DMS 273 treated with DMSO at 0.1 percent for 48 hours (cell line): ENCODE results near the gene GAB2.
A peak's percentile ranks its signal among the peaks of the same experiment; 100 is the strongest.
"Not testable (repeated sequence)": the region's sequence is repeated elsewhere in the genome, so short reads cannot be mapped to it uniquely, and the experiment has no call there.

ENCODE experiments used
- DNase-seq: peaks from one replicate; lab custom pipeline; 2025; lab: John Stamatoyannopoulos, UW

The GAB2 gene

DNA sequence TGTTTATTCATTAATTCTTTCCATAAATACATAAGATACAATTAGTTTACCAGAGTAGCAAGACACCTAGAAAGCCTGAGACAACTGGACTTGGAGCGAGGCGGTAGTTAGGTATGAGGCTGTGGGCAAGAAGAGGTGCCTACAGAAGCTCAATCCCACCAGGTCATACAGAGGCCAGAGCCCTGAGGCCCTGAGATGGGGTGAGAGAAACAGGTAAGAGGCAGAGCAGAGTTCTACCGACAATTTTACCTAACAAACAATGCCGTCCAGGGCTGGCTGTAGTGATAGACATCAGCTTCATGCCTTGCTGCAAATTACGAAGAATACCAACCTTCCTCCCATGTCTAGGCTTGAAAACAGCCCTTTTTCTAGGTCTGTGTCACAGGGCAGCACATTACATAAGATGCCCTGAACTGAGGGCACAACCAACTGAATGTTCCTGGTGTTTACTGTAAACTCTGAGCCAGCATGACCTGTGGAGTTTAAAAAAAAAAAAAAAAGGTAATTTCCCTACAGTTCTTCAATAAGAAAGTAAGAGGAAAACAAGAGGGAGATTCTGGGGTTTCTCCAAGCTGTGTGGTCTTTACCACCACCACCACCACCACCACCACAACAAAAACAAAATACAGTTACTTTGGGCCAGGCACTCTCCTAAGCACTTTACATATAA is 105.8 kb downstream of the GAB2 start:
- DNase-seq, result no peak

DNA sequence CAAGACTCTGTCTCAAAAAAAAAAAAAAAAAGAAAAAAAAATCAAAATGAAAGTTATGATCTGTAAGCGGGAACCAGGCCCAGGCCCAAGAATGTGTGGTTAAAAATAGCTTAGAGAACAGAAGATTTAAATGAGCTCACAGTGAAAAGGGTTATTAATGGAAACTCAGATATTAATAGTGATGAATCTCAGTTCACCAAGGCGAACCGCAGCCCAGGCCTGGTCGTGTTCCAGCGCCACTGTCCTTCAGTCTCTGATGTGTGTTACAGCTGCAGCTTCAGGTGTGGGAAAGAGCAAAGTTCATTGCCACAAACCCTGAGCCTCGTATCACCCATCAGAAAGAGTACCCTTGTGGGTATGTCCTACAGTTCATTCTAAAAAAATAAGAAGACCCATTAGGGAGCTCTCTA is 107.1 kb downstream of the GAB2 start:
- no peak for DNase-seq

DNA sequence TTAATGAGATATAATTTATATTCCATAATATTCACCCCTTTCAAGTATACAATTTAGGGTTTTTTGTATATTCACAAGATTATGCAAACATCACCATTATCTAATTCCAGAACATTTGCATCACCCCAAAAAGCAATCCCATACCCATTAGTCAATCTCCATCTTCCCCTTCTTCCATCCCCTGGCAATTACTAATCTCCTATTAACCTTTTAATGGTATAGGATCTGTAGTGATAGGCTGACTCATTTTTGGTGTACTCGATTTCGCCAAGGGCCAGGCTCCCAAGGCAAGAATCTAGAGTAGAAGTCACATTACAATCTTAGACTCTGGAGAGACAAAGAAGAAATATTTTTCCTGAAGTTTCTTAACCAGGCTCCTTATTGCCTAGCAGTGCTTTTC is 113.4 kb downstream of the GAB2 start:
- DNase-seq, result no peak

DNA sequence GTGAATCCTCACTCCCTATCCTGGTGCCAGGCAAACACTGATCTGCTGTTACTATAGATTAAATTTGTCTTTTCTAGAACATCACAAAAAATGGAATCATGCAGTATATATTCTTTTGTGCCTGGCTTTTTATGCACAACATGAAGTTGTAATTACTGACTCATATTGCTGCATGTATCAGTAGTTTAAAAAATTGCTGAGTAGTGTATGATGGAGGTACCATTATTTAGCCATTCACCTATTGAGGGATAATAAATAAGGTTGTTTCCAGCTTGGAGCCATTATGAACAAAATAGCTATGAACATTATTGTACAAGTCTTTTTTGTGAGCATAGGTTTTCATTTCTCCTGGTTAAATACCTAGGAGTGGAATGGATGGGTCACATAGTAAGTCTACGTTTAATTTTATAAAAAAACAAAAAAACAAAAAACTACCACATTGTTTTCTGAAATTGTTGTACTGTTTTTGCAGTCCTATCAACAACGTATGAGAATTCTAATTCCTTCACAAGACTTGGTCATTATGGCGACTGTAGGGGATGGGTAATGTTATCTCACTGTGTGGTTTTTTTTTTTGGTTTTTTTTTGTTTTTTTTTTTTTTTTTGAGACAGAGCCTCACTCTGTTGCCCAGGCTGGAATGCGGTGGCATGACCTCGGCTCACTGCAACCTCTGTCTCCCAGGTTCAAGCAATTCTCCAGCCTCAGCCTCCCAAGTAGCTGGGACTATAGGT is 117.3 kb downstream of the GAB2 start:
- DNase-seq, result no peak

DNA sequence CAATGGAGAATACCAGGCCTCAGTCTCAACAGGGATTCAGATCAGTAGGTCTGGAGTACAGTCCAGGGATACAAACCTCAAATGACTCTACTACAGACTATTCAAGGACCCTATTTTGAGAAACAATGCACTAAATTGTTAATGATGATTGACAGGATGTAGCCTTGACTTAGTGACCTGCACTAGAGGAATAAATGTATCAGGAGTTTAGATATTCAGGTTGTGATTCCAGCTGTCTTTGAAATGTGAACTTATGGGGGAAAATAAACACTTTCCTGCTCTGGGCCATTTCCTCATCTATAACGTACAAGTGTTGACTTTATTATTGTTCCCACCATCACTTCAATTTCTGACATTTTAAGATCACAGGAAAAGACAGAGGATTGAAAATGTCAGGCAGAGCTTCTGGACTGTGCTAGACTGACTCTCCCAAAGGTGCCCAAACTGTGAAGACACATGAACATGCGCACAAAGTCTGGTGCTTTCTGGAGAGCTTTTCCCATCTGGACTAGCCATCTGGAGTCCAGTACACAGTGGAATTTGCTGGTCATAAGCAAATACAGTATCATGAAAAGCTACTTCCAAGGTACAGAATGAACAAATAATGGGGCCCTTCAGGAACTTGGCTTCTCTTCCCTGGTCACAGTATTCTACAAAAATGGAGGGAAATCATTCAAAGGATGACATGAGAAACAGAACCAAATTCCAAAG is 118.5 kb downstream of the GAB2 start:
- peak; percentile 31 for DNase-seq

DNA sequence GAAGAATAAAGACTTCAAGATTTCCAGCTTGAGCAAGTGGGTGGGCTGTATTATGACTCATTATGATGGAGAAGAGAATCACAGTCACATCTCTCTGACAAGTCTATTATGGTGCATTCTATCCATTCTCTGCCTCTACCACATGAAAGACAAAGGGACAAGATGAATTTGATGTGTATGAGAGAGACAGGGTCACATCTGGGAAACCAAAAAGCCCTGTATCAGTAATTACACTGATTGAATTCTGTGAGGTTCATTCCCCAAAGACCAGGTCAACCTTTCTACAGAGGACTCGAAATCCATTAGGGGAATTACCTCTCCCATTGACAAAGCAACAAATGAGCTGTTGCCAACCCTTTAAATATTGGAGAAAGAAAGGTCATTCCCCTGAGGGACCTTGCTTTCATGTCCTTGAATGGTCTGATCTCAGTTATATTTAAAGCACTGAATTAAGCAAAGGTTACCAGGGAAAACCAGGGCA is 119.3 kb downstream of the GAB2 start:
- no peak for DNase-seq

DNA sequence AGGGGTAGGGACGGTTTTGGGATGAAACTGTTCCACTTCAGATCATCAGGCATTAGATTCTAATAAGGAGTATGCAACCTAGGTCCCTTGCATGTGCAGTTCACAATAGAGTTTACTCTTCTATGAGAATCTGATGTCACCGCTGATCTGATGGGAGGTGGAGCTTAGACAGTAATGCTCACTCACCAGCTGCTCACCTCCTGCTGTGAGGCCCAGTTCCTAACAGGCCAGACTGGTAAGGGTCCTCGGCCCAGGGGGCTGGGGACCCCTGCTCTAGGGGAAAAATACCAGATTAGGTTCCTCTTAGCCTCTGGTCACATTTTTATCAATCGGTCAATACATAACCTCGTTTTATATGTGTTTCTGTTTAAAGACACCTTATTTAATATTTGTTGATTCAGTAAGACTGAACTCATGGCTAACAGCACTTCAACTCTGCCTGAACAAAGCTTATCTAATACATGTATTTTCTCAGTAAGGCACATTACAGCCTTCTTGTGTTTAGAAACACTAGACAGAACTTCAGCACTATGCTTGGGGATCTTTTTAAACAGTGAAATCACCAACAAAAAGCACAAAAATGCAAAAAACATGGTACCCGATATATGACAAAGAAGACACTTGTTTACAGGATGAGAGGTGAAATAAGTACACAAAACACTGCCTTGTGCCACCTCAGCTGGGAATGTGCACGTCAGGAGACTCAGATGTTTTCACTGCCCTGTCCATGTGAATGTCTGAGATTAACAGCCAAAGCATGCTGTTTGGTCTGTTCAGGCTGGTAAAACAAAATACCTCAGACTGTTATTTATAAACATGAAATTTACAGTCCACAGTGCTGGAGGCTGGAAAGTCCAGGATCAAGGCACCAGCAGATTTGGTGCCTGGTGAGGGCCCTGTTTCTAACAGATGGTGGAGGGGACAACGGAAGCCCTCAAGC is 121.4 kb downstream of the GAB2 start:
- DNase-seq, result no peak

DNA sequence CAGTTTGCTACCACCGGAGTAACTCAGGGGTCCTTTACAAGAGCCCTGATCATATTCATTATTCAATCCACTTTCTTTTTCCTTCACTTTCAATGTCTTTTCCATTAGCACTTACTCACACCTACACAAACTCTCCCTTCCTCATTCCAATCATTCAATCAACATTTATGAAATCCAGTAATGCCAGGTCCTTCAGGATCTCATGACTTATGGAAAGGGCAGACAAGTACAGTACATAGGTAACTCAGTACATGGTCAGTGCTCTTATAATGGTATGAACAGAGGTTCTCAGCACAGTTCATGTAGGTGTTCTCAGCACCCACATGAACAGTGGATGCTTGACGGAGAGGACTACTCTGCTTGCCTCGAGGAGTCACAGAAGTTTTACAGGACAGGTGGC is 122.3 kb downstream of the GAB2 start:
- DNase-seq, result no peak

DNA sequence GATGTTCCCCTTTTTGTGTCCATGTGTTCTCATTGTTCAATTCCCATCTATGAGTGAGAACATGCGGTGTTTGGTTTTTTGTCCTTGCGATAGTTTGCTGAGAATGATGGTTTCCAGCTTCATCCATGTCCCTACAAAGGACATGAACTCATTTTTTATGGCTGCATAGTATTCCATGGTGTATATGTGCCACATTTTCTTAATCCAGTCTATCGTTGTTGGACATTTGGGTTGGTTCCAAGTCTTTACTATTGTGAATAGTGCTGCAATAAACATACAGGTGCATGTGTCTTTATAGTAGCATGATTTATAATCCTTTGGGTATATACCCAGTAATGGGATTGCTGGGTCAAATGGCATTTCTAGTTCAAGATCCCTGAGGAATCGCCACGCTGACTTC is 123.5 kb downstream of the GAB2 start:
- DNase-seq, result not testable (repeated sequence)

DNA sequence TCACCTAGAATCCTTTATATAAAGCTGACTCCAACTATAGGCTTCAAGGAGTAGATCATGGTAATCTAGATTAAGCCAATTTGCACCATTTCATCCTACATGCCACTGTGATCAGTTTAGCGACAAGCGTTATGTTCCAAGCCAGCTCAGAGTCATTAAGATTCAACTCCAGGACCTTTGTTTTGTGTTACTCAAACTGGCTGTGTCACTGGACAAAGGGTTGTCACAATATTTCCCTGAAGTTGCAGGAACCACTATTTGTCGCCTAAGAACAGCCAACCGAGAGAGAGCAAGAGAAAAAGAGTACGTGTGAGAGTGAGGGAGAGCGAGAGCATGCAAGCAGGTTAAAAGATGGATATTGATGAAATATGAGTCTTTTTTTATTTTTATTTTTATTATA is 124.1 kb downstream of the GAB2 start:
- DNase-seq, result no peak

DNA sequence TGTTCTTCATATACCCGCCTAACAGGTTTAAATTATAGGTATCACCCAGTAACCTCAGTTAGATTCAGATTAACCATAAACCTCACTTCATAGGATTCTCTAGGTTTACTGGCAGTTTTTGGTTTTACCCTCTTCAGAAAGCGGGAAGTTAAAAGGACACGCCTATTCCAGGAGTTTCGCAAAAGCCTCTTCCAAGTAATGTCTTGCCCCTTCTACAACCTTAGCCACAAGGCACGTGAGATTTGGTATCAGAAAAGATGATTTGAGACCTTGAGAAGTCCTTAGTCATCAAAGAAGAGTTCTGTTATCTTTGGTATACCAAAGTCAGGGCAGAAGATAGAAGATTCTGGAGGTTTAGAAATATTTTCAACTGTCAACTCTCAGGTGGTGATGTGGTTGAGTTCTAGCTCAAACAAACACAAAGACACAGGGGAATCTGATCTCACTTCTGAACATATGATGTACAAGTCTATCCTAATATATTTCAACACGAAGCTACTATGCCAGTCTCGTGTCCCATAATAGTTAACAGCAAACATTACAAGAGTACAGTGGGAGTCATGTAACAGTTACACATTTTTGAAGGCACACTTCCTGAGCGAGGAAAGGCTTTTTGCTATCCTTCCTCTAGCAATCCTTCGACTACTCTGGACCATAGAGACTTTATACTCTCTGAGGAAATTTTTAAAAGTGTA is 125.4 kb downstream of the GAB2 start:
- DNase-seq, result no peak

DNA sequence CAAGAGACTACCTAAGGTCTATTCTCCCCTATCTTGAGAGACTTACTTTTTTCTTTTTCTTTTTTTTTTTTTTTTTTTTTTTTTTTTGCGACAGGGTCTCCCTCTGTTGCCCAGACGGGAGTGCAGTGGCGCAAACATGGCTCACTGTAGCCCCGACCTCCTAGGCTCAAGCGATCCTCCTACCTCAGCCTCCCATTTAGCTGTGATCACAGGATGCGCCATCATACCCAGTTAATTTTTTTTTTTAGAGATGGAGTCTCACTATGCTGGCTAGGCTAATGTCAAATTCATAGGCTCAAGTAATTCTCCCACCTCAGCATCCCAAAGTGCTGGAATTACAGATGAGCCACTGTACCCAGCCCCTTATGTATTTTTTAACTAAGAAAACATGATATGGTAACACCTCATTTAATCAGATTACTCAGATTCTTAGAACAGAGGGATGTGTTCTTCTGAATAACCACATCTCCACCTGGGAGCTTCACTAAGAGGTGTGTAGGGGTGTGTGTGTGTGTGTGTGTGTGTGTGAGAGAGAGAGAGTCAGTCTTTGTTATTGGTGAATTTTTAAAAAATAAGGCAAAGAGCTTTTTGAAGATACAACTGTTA is 126.0 kb downstream of the GAB2 start:
- DNase-seq, result no peak

DNA sequence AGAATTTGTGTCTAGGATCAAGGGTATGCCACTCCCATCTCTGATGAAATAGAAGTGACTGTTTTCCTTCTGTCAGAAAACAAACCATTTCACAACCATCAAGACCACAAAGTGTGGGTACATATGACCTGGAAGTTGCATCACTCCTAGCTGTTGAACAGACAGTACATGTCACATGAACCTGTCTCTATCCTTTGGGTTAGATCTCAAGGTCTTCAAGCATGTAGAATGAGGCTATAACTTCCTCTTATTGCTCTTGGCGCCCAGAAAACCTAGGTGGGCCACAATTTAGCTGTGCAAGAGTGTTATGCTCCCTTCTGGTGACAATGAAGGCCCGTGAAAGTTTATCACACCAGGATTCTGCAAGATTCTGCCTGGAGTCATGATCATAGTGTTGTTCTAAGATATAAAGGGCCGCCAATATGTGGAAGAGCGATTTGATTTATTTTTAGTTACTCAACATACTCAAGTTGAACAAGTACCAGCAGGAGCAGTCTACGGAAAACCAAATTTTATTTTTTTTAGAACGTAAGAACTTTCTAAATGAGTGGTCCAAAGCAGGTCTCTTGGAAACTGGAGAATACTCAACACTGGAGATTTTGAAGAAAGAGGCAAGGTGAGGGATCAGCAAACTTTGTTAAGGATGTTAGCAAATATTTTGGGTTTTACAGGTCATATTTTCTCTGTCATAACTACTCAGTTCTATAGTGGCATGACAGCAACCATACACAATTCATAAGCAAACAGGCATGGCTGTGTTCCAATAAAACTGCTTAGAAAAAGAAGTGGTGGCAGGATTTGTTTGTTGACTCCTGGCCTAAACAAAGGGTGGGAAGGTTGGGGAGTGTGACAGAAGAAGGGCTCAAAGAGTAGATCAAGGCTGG is 127.1 kb downstream of the GAB2 start:
- no peak for DNase-seq

DNA sequence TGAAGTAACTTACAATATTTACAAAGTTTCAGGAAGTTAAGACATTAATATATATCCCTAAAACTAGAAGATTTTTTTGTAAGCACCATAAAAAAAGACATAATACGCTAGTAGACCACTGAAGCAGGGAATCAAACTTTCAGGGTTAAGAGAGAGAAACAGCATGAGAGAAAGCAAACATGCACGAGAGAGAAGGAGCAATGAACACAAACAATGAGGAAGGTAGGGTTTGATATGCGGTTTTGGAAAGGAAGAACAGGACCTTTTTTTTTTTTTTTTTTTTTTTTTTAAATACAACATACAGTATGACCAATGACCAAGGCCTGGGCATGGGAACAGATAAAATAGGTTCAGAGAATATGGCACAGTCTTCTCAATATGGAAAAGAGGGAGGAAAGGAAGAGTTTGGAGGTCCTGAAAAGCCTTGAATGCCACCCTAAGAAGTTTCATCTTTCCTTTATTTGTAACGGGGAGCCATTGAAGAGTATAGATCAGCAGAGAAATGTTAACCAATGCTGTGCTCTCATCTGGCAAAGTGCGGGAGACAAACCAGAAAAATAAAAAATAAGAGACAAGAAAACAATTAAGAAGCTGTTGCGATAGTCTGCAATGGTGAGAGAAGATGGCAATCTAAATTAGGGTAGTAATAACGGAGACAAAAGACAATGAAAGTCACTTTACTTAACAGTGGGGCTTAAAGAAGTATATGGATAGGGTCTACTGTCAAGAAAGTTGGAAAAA is 127.9 kb downstream of the GAB2 start:
- no peak for DNase-seq

DNA sequence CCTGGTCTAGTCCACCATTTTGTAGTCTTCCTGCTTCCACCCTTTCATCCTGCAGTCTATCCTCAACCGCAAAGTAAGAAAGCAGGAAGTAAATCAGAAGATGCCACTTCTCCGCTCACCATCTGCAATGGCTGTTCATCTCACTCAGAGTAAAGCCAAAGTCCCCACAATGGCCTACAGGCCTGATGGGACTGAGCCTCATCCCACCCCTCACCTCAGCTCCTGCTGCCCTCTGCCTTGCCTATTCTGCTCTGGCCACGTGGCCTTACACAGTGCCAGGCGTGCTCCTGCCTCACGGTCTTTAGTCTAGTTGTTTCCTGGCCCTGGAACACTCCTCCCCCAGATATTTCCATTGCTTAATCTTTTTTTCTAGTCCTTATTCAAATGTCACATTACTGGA is 133.4 kb downstream of the GAB2 start:
- no peak for DNase-seq

DNA sequence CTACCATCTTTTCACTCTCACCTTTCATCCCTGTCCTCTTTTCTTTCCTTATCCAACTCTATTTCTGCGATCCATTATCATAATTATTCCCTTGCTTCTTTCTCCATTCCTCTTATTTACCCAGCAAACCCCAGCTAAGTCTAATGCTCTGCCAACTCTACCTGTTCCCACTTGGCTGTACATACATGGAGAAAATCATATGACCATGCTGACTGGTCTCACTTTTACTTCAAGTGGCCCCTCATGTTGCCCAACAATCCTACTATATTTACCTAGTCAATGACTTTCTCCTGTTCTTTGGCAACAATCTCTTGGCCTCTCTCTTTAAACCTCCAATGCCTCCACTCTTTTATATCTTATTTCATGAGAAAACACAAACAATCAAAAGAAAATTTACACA is 134.8 kb downstream of the GAB2 start:
- no peak for DNase-seq

DNA sequence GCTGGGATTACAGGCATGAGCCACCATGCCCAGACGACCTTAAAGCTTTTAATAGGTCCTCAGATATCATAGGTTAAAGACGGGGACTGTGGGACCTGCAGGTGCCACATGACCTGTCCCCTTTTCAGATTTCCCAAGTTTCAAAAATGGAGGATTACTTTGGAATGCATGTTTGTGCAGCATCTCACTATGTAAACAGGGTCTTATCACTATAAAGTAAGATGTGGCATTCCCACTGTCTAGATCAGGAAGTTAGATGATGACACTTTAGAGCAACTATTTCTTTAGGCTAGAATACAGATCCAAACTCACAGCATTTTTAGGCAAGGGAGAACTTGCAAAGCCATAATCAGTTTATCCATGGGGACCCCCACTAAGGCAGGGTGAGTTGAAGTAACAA is 136.1 kb downstream of the GAB2 start:
- DNase-seq, result no peak

DNA sequence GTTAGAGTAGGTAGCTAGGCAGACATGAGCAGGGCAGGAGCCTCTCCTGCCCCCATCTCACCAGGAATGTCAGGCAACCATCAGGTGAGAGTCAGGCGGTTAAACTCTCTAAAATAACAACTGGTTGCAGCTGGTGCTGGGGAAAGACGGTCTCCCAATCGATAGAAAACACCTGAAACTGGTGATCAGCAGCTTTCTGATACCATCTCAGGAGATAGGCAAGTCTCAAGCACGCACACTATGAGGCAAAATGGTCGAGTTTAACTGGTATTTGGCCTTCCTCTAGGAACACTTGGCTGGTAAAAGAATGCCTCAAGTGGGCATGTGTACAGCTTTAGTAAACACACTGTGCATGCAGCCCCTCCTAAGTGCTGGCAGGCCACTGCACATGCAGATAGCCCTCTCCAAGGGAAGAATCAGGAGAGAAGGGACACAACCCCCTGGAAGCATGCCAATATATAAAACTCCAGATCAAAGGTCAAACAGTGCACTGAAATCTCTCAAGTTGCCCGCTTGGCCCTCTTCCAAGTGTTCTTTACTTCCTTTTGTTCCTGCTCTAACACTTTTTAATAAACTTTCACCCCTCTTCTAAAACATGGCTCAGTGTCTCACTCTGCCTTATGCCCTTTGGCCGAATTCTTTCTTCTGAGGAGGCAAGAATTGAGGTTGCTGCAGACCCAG is 140.2 kb downstream of the GAB2 start:
- no peak for DNase-seq

DNA sequence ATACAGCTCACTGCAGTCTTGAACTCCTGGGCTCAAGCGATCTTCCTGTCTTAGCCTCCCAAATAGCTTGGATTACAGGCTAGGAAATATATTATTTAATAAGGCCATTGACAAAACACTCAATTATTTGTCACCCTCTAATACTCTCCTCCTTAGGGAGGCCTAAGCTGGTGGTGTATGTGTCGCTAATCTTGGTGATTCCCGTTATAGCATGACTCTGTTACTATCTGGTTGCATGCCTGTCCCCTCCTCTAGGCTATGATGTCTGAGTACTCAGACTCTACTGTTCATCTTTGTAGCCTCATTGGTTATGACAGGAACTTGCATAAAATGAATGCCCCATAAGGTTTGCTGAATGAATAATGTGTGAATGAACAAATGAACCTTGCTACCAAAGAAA is 141.3 kb downstream of the GAB2 start:
- no peak for DNase-seq
